Heart right ventricle (tissue), 16 donors: ENCODE measurements around the gene HERC4. TPM values are rescaled to one million over a fixed set of nuclear protein-coding genes. Genes with fewer than 3 reads are reported as not detected.

Experiments
- ATAC-seq, 8 donors: fragments of 200-7000 bp; cut with Tn5 transposase; one replicate each; pipeline ENCODE4 v1.9.1; 2020; ENCODE audit warnings: mild to moderate bottlenecking in 8 of 8, moderate library complexity in 8 of 8, moderate number of reproducible peaks in 1 of 8
- DNase-seq, 2 donors: peaks; one replicate each; pipeline ENCODE4 v3.0.0-alpha.2; 2020
- H3K27ac ChIP-seq, 10 donors: fragments of 200-600 bp; sonication (generic) in 2 of 10; one replicate each; pipeline versions ENCODE4 v1.5.0 to v1.8.0; 2020 to 2022; ENCODE audit warnings: mild to moderate bottlenecking in 3 of 10
- H3K27me3 ChIP-seq, 7 donors: fragments of 200-600 bp; one replicate each; pipeline ENCODE4 v1.8.0; 2021 to 2022; ENCODE audit warnings: mild to moderate bottlenecking in 2 of 7
- H3K36me3 ChIP-seq, 9 donors: fragments of 200-600 bp; sonication (generic) in 1 of 9; one replicate each; pipeline versions ENCODE4 v1.5.0 to v1.8.0; 2020 to 2022; ENCODE audit warnings: mild to moderate bottlenecking in 2 of 9
- H3K4me1 ChIP-seq, 9 donors: fragments of 200-600 bp; sonication (generic) in 1 of 9; one replicate each; pipeline versions ENCODE4 v1.5.0 to v1.8.0; 2020 to 2022; ENCODE audit warnings: mild to moderate bottlenecking in 4 of 9
- H3K4me3 ChIP-seq, 10 donors: fragments of 200-600 bp; sonication (generic) in 2 of 10; one replicate each; pipeline versions ENCODE4 v1.5.0 to v1.8.0; 2020 to 2022; ENCODE audit warnings: mild to moderate bottlenecking in 7 of 10, moderate library complexity in 2 of 10
- H3K9me3 ChIP-seq, 11 donors: fragments of 200-600 bp in 10 of 11; sonication (generic) in 2 of 11; one replicate each; pipeline versions ENCODE4 v1.5.0 to v1.8.0; 2013 to 2022; ENCODE audit warnings: mild to moderate bottlenecking in 2 of 11, control low read depth in 1 of 11, moderate library complexity in 1 of 11
- WGBS, 2 donors: extraction: QIAGEN DNeasy Blood & Tissue Kit; methylation state at CpG; one replicate each; pipeline ENCODE4 v1.1.7; 2013; ENCODE audit warnings: inconsistent platforms in 1 of 2; 5-methylcytosine and 5-hydroxymethylcytosine counted together
- intact Hi-C, 10 donors: fragments of 100-400 bp; cut with DNase I; formaldehyde crosslinking; loops; one replicate each; pipeline versions ENCODE4 v1.11.1 to v1.14.2; 2022
- polyA plus RNA-seq, 2 donors: library from polyadenylated mRNA; stranded (reverse); fragments of 200-250 nt; gene quantifications; one replicate each; pipeline ENCODE4 v1.2.3, GENCODE V29; 2013
- total RNA-seq, 10 donors: library from RNA; stranded (reverse); fragmentation: NEBNext Ultra II Directional in 3 of 10; extraction: Animal tissue kit (Norgen Biotek cat#: 25700) in 3 of 10; gene quantifications; one replicate each; pipeline versions ENCODE4 v1.2.1 to v1.2.4, GENCODE V29; 2021 to 2023
- TF ChIP-seq, protein P1 (sequence below), 9 donors: fragments of 200-600 bp; sonication (generic) in 2 of 9; IDR thresholded peaks; one replicate each; pipeline versions ENCODE4 v1.5.0 to v1.8.0; 2021 to 2022; ENCODE audit warnings: antibody characterized with exemption in 9 of 9, mild to moderate bottlenecking in 5 of 9, moderate library complexity in 1 of 9
- donor health status: Arrhythmogenic right ventricular cardiomyopathy.
- donor health status: ischemic (EF 13 %, LVEDD 7.1; RV severe dilation, severe dysfunction).
- donor health status: healthy with polysubstance abuse.
- donor health status: DM: no; HTN: yes; CAD: no.
- donor health status: DM: no; HTN: no; CAD: no.
- donor health status: ischemic (EF 25% LVEDD 6.9; RV normal size, moderate dysfunction).
- donor health status: ischemic (EF 25% LVEDD 5.7; RV mildly dilated, moderate dysfunction).
- donor health status: healthy.
- donor health status: DM: yes; HTN: yes; CAD: no.
- donor health status: Ischemic cardiomyopathy.
- donor health status: ischemic (EF 35%, LVEDD 5.7; RV mildly dilated, moderate dysfunction).
- donor health status: nonischemic (EF 11% LVEDD 7.7; RV severe dilation, severe dysfunction).
- donor health status: DM: yes; HTN: yes; CAD: no.
- donor health status: PGD.
- donor health status: ischemic (EF 29% LVEDD 5.4; RV normal size, mild dysfunction).
- donor health status: nonischemic (EF 23%, LVEDD 6.1; RV moderate dilation, normal function).

HERC4 gene
- total and polyA plus RNA-seq, 12 donors = 10.0 to 42.1 (median 32.0) TPM

DNA sequence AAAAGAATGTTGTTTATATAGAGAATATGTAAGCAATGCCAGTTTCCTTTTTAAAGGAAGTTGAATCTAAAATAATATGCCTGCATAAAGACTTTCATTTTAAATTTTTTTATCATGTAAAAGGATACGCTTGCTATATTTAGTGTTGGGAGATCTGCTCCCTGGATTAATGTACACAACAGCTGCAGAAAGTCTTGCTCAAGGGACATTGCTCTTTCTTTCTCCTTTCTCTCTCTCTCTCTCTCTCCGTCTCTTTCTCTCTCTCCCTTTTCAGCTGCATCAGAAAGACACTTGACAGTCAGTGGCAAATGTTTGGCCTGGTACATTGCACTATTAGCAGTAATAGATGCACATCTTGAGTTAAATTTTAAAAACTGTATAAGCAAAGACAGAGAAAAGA lies 34.9 kb upstream of the HERC4 start:
- Histone ChIP-seq H3K27ac (peak overlapping the region; percentile 8 to 89 (median 76)), H3K36me3 (no peaks in the 10 kb centered on the region), H3K4me1 (peaks cover 0 to 13% (median 0%) of the 10 kb centered on the region in 9 donors), H3K4me3 (peak overlapping the region; percentile 19 to 58 (median 43)), H3K9me3 (no peaks in the 10 kb centered on the region), H3K27me3 (no peaks in the 10 kb centered on the region)
- TF ChIP-seq, protein P1, sequence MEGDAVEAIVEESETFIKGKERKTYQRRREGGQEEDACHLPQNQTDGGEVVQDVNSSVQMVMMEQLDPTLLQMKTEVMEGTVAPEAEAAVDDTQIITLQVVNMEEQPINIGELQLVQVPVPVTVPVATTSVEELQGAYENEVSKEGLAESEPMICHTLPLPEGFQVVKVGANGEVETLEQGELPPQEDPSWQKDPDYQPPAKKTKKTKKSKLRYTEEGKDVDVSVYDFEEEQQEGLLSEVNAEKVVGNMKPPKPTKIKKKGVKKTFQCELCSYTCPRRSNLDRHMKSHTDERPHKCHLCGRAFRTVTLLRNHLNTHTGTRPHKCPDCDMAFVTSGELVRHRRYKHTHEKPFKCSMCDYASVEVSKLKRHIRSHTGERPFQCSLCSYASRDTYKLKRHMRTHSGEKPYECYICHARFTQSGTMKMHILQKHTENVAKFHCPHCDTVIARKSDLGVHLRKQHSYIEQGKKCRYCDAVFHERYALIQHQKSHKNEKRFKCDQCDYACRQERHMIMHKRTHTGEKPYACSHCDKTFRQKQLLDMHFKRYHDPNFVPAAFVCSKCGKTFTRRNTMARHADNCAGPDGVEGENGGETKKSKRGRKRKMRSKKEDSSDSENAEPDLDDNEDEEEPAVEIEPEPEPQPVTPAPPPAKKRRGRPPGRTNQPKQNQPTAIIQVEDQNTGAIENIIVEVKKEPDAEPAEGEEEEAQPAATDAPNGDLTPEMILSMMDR (IDR thresholded peaks at IDR 0.05) = no peak
- peak; percentile 11 to 76 (median 56) for ATAC-seq
- intact Hi-C loops = no loop called here
- DNase-seq = no peak
- 11 to 27% methylated on average over 2 of the region's 2 CpGs for WGBS, 2 donors

DNA sequence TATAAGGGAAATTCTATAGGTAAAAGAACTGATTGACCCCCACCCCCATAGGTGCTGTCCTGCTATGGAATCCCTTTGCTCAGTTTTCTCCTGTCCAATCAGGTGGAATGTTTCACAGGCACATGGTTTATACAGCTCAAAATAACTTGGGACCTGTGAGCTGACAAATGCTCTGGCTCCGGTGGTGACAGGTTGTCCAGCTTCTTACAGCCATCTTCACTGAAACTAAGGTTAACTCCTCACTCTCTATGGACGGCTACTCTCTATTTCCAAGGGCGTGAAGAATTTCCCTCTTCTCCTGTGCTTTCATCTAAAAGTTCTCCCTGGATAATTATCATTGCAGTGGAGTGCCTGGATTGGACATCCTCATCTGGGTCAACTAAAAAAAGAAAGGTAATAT lies 34.2 kb upstream of the HERC4 start, which contains the start of gene MYPN:
MYPN (plus strand) TSS at position 158 of the 400 bp plus-strand sequence. CDS start 11,951 bp downstream, outside the sequence.
- TF ChIP-seq, protein P1 (IDR thresholded peaks at IDR 0.05) = no peak
- peak in 1 of 2 donors; percentile 48 for DNase-seq
- H3K27me3 ChIP-seq = no peaks in the 10 kb centered on the region
- H3K4me1 ChIP-seq = peaks cover 0 to 18% (median 0%) of the 10 kb centered on the region in 9 donors
- no peaks in the 10 kb centered on the region for H3K36me3 ChIP-seq
- peak within 1 kb of the TSS; percentile 19 to 58 (median 43) for H3K4me3 ChIP-seq
- no peaks in the 10 kb centered on the region for H3K9me3 ChIP-seq
- intact Hi-C loops = no loop called here
- H3K27ac ChIP-seq = peak within 1 kb of the TSS; percentile 8 to 89 (median 76)
- WGBS, 2 donors = 20 to 45% methylated on average over 3 of the region's 3 CpGs
- ATAC-seq = peak; percentile 83 to 94 (median 89)

DNA sequence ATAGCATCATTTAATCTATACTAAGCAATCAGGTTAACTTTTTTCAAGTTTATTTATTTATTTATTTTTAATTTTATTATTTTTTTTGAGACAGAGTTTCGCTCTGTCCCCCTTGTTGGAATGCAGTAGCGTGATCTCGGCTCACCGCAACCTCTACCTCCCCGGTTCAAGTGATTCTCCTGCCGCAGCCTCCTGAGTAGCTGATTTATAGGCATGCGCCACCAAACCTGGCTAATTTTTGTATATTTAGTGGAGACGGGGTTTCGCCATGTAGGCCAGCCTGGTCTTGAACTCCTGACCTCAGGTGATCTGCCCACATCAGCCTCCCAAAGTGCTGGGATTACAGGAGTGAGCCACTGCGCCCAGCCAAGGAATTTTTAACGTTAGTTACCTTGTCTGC lies 33.6 kb upstream of the HERC4 start:
- H3K27me3 ChIP-seq = no peaks in the 10 kb centered on the region
- TF ChIP-seq, protein P1 (IDR thresholded peaks at IDR 0.05) = no peak
- H3K4me1 ChIP-seq = peaks cover 0 to 24% (median 0%) of the 10 kb centered on the region in 9 donors
- peak overlapping the region; percentile 8 to 89 (median 76) for H3K27ac ChIP-seq
- WGBS, 2 donors = 83 to 89% methylated on average over 11 of the region's 11 CpGs
- no peaks in the 10 kb centered on the region for H3K9me3 ChIP-seq
- H3K4me3 ChIP-seq = peak overlapping the region in 3 of 10 donors; percentile 49 to 56 (median 54)
- no peaks in the 10 kb centered on the region for H3K36me3 ChIP-seq
- DNase-seq (no peak), ATAC-seq (no peak)
- intact Hi-C loops = no loop called here

DNA sequence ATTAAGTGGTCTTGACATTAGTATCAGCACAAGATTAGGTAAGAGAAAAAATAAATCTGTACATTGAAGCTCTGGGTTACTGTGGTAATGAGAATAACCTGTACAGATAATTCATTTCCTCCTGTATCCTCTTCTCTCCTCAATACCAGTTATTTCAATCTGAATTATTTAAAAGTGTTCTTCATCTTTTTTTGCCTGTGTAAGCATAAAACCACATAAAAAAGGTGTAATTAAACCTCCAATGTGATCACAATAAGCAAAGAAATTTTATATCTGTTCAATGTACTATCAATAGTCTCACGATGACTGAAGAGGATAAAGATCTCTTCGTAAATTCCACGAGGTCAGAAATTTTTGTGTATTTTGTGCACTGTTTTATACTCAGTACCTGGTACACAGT lies 33.0 kb upstream of the HERC4 start:
- no peak for DNase-seq
- H3K4me1 ChIP-seq = peaks cover 0 to 26% (median 0%) of the 10 kb centered on the region in 9 donors
- ATAC-seq = no peak
- no peaks in the 10 kb centered on the region for H3K36me3 ChIP-seq
- TF ChIP-seq, protein P1 (IDR thresholded peaks at IDR 0.05) = no peak
- intact Hi-C loops = no loop called here
- H3K27me3 ChIP-seq = no peaks in the 10 kb centered on the region
- 86 to 87% methylated on average over 3 of the region's 3 CpGs for WGBS, 2 donors
- no peaks in the 10 kb centered on the region for H3K9me3 ChIP-seq
- peak overlapping the region in 2 of 10 donors; percentile 87 to 89 for H3K27ac ChIP-seq
- H3K4me3 ChIP-seq = no peak overlapping the region
